Transverse colon (tissue), 4 donors: Measurements from ENCODE around the gene TNS1.

Source experiments
- EP300 ChIP-seq: sonication (generic); formaldehyde crosslinking; IDR thresholded peaks from one replicate; pipeline ENCODE4 v1.6.1; 2017; ENCODE audit warnings: antibody characterized with exemption, low read depth
- POLR2A ChIP-seq: fragments of 450-650 bp; IDR thresholded peaks from one replicate; pipeline ENCODE4 v1.6.1; 2016; ENCODE audit warnings: antibody characterized with exemption, mild to moderate bottlenecking, moderate library complexity
- POLR2AphosphoS5 ChIP-seq, 3 donors: sonication (generic); formaldehyde crosslinking; IDR thresholded peaks; one replicate each; pipeline ENCODE4 v1.6.1; 2016; ENCODE audit warnings: antibody characterized with exemption in 3 of 3
- TF ChIP-seq, protein P1 (sequence below), 5 experiments: fragments of 200-600 bp in 3 of 5; fragments of 450-650 bp in 2 of 5; sonication (generic) in 3 of 5; IDR thresholded peaks; 1 replicate in 2 of 5; 2 replicates in 3 of 5; pipeline ENCODE4 v1.5.1; 2016 to 2017; ENCODE audit warnings: antibody characterized with exemption in 5 of 5, inconsistent platforms in 3 of 5, mild to moderate bottlenecking in 2 of 5, moderate library complexity in 1 of 5

DNA sequence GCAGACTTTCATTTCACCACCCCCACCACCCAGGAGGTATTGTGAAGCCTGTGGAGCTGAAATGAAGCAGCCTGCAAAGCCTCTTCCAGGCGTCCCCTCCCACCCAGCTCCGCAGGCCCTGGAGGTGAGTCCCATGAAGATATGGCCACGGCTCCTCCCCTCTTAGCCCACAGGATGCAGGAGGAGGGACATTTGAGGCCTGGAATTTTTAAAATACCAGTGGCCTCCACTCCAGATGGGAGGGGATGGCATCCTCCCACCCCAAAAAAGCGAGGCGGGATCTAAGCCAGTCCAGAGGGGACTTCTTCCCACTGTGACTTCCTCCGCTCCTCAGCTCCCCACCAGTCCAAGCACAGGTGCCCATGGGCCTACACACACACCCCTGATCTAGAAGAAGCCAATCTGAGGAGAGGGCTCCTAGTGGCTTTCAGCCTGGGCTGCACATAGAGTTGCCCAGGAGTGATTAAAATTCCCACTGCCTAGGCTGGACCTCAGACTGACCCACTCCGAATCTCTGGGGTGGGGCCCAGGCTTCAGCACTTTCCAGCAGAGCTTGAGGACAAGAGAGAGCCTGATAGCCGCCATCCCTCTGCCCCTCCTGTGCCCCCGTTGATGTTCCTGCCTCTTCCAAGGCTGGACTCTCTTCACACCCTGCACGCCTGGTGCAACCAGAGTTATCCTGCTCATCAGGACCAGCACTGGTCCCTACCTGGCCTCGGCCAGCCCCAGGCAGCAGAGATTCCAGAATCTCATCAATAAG, 206.9 kb downstream of the TNS1 start:
- TF ChIP-seq POLR2AphosphoS5 (IDR thresholded peaks at IDR 0.05): no peak
- TF ChIP-seq, protein P1, sequence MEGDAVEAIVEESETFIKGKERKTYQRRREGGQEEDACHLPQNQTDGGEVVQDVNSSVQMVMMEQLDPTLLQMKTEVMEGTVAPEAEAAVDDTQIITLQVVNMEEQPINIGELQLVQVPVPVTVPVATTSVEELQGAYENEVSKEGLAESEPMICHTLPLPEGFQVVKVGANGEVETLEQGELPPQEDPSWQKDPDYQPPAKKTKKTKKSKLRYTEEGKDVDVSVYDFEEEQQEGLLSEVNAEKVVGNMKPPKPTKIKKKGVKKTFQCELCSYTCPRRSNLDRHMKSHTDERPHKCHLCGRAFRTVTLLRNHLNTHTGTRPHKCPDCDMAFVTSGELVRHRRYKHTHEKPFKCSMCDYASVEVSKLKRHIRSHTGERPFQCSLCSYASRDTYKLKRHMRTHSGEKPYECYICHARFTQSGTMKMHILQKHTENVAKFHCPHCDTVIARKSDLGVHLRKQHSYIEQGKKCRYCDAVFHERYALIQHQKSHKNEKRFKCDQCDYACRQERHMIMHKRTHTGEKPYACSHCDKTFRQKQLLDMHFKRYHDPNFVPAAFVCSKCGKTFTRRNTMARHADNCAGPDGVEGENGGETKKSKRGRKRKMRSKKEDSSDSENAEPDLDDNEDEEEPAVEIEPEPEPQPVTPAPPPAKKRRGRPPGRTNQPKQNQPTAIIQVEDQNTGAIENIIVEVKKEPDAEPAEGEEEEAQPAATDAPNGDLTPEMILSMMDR (IDR thresholded peaks at IDR 0.05): no peak
- no peak for TF ChIP-seq EP300
- TF ChIP-seq POLR2A: no peak
